ENCODE data around the gene NDUFAF8.

GRCh38 chr17:81206166-81206565 is 33.0 kb upstream of the NDUFAF8 start:
- TF ChIP-seq CTCF (IDR thresholded peaks at IDR 0.05) (no peak), POLR2A (IDR thresholded peaks at IDR 0.05) (no peak)

Measured in prostate gland (tissue), 2 donors.